GM19397 (cell line): ENCODE results near the gene MEIS2.

Experiments
- ATAC-seq: cut with Tn5 transposase; IDR thresholded peaks from one replicate; pipeline ENCODE4 v1.9.1; 2021; ENCODE audit warnings: mild to moderate bottlenecking, moderate library complexity; ENCODE audit not compliant: unreplicated experiment

The MEIS2 gene

DNA sequence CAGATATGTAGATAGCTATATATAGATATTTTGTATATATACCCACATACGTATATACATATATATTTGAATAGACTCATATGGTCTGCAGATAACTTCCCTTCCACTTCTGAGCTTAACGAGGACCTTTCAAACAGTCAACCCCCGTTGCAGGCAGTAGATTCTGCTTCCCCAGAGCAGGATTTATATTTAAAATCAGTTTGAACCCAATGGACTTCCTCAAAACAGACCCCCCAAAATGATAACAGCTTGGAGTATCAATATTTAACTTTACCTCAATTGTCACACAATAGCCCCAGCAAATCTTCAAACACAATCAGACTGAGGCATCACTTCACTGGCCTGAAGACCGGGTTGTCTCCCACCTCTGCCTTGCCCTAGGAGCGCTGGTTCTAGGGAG lies 218.3 kb downstream of the MEIS2 start:
- ATAC-seq, result no peak

DNA sequence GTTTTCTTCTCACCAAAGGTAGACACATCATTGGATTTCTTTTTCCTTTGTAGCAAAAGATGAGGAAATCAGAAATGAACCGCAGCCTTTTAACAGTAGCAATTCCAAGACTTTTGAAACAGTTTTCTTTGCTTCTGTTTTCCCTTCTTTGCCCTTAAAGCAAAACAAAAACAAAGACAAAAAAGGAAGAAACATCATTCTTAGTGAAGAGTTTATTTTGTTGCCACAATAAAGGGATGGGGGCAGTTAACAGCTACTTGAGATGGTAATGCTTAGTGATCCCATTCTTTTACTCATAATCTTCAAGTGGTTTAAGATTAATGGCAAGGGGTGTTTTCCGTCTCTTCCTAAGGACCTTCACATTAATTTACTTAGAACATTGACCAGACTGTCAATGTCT lies 218.8 kb downstream of the MEIS2 start:
- no peak for ATAC-seq

DNA sequence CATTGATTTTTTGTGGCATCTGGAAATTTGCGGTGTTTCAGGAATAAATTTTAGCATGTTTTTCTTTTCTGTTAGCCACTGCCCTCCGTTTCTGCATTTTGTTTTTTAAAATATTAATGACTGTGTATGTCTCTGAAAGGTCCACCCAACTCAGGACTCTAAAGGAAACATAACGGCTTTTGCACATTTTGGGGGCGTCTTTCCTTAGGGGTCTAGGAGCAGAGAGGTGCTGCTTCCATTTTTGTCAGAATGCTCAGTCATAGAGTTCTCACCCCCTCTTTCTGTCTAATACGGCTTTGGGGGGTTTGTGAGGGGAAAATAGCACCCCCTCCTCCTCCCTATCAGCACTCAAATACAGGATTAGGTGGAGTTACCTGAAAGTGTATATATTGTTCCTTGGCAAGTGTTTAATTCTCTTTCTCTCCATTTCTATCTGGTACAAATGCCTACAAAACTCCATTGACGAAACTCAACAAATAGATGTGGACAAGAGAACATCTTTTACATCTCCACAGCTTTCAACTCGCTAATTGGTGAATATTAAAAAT lies 219.4 kb downstream of the MEIS2 start:
- no peak for ATAC-seq

DNA sequence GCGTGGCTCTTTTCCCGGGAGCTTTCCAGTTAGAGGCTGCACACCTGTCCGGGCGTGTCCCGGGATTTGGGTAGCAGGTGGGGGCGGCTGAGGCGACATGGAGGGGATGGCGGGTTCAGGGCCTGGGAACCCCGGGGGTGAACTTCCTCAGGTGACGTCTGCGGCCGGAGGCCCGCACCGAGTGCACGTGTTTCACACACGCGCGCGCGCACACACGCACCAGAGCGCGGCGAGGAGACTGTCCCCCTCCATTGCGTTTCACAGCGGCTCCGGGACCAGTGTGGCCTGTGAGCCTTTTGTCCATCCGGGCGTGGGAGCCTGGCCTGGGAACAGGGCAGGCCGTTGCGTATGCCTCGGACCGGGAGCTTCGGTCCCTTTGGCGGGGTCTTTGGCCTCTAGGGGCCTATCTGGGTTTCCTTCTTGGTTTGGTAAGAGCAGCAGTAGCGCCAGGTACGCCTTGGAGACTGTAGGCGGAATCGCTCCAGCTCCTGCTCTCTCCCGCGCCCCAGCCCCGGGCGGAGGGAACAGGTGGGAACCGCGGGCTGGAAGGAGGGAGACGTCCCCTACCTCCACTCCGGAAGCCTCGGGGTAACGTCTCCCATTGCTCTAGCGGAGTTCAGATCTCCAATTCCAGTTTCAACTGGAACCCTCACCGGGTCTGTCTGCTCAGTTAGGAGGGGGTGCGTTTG lies 220.0 kb downstream of the MEIS2 start:
- ATAC-seq, result no peak

DNA sequence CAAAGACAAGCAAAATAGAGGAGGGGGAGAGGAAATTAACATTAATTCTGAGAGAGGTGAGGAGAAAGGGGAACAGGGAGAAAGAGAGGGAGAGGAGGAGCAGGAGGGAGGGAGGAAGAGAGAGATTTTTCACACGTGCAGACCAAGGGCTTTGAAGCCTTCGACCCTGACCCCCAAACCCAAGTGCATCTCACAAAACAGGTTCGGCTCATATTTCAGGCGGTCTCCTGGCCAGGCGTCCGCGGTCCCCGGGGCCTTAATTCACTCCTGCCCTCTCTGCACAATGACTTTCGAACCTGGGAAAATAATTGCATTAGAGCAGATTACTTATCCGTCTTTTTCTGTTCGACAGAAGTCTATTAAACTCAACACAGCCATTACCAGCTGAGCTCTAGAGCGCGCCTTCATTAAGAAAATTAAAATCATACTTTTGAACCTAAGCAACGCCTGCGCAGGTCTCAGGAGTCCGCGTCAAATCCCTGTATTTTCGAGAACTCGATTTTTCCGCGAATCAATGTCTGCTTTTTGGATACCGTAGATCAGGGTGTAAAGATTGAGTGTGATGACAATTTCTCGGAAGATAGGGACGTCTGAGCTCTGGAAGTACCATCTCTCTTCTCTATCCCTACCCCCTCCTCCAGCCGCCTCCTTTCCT lies 220.7 kb downstream of the MEIS2 start:
- ATAC-seq, result no peak

DNA sequence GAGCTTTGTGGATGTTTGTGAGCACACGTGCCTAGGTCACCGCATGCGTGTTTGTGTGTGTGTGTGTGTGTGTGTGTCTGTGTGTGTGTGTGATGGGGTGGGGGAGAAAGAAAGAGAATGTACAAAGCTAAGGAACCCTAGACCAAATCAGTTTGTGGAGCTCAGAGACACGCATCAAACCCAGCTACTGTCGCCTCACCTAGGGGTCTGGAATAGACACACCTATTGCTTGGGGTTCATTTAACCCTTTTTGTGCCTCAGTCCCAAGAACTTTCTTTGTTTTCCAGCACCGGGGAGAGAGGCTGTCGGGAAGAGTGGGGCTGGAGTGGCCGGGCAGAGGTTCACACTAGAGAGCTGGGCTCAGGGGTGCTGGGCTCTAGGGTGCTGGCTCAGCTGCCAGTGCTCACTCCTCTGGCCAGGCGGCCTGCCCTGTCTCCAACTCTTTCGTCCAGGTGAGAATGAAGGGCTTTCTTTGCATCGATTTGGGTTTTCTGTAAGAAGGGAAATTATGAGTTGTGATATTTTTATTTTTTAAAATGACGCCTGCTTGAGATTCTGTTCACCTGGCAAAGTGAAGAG lies 221.6 kb downstream of the MEIS2 start:
- ATAC-seq, result no peak

DNA sequence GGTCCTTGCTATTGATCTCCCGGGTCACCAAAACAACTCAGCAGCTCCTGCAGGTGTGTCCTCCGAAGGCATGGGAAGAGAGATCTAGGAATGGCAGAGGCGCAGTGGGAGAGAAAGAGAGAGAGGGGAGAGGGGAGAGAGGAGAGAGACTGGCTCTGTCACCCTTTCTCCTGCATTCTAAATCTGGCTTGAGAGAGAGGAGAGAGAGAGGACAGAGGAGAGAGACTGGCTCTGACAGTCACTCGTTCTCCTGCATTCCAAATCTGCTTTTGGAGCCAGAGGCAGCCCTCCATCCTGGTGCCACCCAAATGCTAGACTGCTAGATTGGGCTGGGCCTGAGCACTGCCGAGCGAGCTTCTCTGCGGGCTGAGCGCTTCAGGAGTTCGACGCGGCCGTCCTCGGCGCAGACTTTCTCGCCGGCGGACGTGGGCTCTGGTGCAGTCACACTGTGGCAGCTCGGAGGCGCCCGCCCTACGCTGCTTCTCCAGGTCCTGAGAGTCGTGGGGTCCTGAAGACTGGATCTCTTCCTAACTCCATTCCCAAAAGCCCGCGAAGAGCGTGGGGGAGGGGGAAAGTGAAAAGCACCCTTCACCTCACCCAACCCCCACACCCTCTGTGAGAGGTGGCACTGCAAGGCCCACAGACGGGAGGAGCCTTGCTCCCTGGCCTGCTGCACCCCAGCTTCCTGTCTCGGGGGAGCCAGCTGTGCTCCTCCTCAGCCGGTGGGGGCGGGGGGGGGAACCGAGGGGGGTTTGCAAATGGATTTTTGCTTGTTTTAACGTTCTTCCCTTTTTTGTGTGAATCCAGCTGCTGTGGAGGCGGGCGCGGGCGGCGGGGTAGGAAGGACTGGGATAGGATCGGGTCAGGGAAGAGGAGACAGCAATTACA lies 222.3 kb downstream of the MEIS2 start:
- peak; percentile 67 for ATAC-seq

DNA sequence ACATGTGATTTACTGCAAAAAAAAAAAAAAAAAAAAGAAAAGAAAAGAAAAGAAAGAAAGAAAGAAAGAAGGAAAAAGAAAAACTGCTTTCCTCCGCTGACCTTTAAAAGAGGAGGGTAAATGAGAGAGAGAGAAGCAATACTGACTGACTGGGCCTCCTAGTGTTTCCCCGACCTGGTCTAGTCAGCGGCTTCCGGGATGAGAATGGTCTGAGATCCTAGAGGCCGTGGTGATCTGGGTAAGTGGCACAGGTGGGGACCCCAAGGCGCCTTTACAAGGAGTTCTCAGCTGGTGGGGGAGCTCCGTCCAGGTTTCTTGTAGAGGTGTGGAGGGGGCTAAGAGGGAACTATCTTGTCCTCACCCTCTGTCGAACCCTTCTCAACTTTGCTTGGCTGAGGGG lies 223.1 kb downstream of the MEIS2 start:
- ATAC-seq, result no peak

DNA sequence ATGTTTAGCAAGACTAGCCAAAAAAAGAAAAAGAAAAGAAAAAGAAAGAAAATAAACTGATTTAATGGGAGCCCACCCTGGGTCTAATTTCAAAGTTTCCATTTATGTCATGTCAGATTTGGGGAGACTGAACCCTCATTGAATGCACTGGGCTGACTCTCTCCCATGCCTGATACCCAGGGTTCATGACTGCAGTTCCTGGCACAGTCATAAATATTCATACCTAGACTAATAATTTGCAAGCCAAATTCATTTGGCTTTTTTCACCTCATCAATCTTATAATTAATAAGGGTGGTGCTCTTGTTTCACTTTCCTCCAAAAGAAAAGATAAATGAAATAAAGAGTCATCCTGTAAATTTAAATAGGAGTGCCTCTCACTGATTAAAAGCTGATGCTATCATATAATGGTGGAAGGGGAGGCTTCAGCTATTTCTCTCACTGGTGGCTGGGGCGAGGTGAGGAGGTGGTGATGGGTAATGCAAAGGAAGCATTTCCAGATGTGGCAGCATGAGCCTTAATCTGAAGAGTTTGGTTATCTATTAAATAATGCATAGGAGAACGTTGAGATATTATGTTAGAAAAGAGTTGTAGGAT lies 224.5 kb downstream of the MEIS2 start:
- ATAC-seq, result no peak

DNA sequence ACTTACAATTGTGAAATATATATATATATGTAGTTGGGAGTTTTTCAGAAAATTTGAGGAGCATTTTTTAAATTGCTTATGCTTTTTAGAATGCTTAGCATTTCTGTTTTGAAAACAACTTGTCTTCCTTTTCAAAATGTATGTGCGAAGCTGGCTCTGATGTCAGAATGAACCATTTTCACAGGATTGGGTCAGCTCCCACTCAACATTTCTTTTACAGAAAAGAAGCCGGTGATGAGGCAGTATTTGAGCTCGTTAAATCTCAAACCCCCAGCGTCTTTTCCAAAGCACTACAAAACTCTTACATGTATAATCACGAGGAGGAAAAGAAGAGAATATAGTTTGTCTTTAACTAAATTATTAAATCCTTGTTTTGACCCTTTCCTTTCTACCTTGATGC lies 225.4 kb downstream of the MEIS2 start:
- no peak for ATAC-seq

DNA sequence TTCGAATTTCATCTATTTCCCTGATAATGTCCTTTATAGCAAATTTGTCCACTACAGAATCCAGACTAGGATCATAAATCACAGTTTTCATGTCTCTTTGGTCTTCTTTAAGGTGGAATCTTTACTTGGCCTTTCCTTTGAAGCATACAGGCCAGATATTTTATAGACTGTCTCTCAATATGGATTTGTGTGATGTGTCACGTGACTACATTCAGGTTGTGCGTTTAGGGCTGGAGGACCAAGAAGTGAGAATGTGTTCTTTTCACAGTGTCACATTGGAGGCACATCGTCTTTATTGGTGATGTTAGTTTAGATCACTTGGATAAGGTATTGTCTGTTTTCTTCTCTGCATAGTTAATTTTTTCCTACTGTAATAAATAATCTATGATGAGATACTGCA lies 232.9 kb downstream of the MEIS2 start:
- no peak for ATAC-seq

DNA sequence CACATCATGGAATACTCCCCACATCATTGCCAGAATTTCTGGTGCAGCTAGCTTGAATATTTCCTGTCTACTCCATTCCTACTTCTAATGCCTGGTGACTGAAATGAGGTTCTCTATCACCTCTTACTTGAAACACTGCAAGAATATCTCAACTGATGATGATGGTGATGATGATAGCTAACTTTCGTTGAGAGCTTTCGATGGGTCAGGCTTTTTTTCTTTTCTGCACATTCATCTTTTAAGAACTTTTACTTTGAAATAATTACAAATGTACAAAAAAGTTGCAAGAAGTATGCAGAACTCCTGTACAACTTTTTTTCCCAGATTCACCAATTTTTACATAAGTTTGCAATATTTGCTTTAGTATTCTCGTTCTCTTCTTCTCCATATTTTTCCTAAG lies 233.5 kb downstream of the MEIS2 start:
- ATAC-seq, result no peak

DNA sequence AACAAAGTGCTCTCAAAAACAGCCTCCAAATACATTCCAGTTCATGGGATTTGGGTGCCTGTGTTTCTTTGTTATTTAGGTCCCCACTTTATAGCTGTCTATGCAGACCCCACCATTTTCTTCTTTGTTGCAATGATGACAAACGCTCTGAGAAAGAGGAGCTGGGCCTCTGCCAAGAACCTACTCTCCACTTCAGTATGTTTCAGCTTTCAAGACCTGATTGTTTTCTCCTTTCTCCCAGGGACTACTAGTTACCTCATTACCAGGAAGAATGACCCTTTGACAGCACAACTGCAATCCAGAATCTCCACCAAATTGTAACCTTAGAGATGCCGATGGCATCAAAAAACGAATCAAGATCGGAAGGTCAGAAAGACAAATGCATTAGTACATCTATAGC lies 236.8 kb downstream of the MEIS2 start:
- ATAC-seq, result no peak

DNA sequence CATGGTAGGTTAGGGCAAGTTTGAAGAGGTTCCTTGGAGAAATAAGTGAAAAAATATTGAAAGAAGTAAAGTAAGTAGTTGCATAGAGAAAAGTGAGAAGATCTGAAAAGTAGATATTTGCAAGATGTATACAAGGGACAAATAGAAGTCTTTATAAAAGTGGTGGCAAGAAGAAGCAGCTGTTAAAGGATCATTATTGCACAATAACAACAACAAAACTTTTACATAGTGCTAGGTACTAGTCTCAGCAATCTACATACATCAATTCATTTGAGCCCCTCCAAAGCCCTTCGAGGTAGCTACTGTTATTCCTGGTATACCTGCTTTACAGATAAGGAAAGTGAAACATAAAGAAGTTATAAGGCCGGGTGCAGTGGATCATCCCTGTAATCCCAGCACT lies 239.6 kb downstream of the MEIS2 start:
- no peak for ATAC-seq

DNA sequence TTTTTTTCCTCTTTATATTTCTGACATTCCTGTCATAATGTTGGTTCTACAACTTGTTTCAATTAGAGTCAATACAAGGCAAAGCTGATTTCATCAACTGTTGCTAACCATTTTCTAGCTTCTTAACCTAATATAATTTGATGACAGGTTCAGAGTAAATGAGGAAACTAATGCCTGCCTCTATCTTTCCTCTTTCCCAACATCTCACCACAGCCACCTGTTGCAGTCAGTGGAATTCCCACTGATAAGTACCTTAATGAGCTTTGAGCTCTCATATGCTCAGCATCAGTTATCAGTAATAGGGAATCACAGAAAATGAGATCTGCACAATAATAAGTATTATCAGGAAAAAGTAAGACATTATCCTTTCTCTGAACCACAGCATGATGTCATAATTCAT lies 241.9 kb downstream of the MEIS2 start:
- no peak for ATAC-seq

DNA sequence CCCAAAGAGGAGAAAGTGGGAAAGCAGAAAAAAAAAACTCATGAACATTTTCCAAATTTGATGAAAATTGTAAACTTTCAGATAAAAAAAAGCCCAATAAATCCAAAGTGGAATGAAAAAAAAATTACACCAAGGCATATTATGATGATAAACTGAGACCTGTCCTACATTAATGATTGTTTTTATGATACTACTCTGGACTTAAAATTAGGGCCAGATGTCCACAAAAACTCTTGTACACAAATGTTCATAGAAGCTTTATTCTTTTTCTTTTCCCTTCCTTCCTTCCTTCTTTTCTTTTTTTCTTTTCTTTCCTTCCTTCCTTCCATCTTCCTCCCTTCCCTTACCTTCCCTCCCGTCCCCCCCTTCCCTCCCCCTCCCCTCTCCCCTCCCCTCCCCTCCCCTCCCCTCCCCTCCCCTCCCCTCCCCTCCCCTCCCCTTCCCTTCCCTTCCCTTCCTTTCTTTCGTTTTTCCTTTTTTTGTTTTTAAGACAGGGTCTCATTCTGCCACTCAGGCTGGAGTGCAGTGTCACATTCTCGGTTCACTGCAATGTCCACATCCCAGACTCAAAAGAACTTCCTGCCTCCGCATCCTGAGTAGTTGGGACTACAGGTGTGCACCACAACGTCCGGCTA lies 243.9 kb downstream of the MEIS2 start:
- ATAC-seq, result no peak

DNA sequence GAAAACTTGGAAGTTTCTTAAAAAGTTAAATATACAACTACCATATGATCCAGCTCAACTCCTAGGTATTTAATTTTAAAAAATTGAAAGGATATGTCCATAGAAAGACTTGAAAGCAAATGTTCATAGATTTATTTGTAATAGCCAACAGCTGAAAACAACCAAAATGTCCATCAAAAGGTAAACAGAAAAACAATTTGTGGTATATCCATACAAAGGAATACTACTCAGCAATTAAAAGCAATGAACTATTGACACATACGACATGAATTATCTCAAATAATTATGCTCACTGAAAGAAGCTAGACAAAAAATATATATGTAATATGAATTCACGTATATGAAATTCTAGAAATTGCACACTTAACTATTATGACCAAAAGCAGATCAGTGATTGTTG lies 249.5 kb downstream of the MEIS2 start:
- ATAC-seq, result no peak

DNA sequence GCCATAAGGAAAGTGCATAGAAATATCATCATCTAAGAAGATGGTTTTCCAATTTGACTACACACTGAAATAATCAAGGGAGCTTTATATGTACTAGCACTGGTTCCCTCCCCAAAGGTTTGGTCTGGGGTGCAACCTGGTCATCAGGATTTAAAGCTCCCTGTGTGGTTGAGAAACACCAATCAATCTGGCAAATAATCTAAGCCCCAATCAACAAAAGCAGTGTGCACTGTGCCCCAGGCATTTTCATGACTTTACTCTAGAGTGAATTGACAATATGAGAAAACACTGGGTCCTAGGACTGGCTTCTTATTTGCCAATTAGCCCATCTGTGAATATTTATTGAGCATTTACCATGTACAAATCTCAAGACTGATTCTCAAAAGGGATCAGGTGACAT lies 255.1 kb downstream of the MEIS2 start:
- ATAC-seq, result no peak

DNA sequence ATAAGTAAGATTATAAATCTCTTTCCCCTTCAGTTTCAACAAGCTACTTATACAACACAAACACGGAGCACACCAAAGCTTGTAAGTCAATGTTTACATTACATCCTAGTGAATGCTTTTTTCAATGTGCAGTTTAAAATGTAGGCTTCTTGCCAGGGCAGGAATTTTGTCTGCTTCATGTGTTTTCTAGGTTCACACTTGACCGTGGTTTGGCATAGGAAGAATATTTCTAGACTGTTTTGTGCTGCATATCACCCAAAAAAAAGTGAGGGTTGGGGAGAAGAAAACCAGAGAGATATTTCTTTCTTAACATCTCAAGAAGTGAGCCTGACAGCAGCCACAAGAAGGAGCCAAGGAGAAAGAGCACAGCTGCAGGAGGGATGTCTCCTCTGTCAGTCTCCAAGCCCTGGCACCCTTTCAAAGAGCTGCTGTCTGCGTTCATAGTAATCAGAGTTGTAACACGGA lies 255.8 kb downstream of the MEIS2 start:
- no peak for ATAC-seq

DNA sequence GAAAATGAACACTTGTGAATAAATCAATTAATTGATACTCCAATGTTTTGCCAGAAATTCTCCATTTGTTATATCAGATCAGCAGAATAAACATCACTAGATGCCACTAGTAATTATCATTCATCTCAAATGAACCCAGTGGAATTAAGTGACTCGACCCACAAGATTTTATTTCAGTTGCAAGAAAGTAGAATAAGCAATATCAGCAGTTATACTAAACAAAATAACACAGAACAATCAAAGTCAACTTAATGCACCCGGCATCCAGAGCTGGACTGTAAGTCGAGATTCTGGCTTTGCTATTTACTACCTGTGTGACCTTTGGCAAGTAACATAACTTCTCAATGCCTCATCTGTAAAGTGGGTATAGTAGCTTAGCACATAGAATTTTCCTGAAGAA lies 256.5 kb downstream of the MEIS2 start:
- ATAC-seq, result no peak
